ENCODE measurements around the gene EEPD1. TPM values are rescaled to one million over a fixed set of nuclear protein-coding genes. Genes with fewer than 3 reads are reported as not detected.

The EEPD1 gene
- total RNA-seq, 1 donor from 2014 or later, result 14.0 TPM

DNA sequence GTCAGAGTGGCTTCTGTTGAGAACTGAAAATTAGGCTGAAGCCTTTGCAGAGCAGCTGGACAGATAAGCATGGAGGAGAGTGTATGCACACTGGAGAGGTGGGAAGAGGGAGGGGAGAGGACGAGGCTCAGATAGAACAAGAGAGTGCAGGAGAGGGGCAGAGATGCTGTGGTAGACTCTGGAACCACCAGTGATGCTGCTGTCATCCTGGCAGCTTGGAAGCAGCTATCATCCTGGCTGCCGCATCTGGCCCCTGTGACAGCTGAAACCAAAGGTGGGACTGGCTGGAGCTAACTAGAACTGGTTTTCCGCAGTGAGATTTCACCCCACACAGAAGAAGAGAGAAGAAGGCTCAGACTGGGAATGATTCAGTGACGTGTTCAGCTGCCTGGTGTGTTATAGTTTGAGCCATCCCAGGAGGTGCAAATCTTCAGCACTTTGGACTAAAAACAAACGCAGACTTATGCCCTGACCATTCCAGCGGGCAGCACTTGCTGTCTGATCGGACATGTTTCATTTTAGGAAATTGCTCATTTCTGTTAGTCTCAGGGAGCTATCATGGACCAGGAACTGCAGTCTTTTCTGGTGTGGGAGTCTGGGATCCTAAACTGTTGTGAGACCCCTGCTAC lies 38.4 kb downstream of the EEPD1 start:
- no peaks in the 10 kb centered on the region for H3K36me3 ChIP-seq
- TF ChIP-seq, protein P1, sequence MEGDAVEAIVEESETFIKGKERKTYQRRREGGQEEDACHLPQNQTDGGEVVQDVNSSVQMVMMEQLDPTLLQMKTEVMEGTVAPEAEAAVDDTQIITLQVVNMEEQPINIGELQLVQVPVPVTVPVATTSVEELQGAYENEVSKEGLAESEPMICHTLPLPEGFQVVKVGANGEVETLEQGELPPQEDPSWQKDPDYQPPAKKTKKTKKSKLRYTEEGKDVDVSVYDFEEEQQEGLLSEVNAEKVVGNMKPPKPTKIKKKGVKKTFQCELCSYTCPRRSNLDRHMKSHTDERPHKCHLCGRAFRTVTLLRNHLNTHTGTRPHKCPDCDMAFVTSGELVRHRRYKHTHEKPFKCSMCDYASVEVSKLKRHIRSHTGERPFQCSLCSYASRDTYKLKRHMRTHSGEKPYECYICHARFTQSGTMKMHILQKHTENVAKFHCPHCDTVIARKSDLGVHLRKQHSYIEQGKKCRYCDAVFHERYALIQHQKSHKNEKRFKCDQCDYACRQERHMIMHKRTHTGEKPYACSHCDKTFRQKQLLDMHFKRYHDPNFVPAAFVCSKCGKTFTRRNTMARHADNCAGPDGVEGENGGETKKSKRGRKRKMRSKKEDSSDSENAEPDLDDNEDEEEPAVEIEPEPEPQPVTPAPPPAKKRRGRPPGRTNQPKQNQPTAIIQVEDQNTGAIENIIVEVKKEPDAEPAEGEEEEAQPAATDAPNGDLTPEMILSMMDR (IDR thresholded peaks at IDR 0.05), result no peak
- H3K4me1 ChIP-seq, result no peaks in the 10 kb centered on the region
- DNase-seq (ENCODE audit: low spot score in 2 of 2), result no peak
- H3K9me3 ChIP-seq, result no peaks in the 10 kb centered on the region
- H3K27me3 ChIP-seq, result no peaks in the 10 kb centered on the region
- H3K27ac ChIP-seq, result no peak overlapping the region
- no peak overlapping the region for H3K4me3 ChIP-seq
- intact Hi-C loops (cut with DNase I), result no loop called here

DNA sequence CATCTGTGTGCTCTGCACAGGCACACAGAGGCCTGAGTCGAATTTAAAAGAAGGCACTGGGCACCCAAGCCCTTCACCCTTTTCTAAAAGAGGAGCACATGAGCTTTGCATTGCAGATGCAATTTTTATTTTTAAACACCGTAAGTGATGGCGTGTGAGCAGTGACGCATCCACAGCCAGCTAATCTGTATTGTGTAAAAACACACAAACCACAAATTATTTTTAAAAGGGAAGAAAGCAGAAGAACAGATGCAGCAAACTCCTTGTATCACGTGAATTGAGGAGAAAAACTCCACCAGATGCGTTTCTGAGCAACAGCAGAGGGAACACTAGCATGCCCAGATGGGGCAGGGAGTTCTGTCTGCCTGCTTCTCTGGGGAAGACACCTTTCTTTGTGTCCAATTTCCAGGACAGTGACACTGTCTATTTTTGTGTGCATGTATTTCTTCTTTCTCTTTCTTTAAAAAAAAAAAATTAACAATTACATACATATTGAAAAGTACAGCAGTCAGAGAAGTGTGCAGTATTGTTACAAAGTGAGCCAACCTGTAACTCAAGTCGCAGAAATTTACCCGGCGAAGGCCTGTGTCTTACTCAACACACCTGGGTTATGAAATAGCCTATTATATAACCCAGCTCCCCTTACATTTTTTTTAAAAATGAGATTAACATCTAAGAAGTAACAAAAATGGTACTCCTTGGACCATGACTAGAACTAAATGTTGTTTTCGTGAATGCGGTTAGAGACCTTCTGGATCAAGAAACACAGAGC lies 39.2 kb downstream of the EEPD1 start:
- Histone ChIP-seq H3K27ac (no peak overlapping the region), H3K4me1 (no peaks in the 10 kb centered on the region), H3K36me3 (no peaks in the 10 kb centered on the region), H3K4me3 (no peak overlapping the region), H3K9me3 (no peaks in the 10 kb centered on the region), H3K27me3 (no peaks in the 10 kb centered on the region)
- TF ChIP-seq, protein P1 (IDR thresholded peaks at IDR 0.05), result no peak
- no peak for DNase-seq (ENCODE audit: low spot score in 2 of 2)
- intact Hi-C loops (cut with DNase I), result no loop called here

DNA sequence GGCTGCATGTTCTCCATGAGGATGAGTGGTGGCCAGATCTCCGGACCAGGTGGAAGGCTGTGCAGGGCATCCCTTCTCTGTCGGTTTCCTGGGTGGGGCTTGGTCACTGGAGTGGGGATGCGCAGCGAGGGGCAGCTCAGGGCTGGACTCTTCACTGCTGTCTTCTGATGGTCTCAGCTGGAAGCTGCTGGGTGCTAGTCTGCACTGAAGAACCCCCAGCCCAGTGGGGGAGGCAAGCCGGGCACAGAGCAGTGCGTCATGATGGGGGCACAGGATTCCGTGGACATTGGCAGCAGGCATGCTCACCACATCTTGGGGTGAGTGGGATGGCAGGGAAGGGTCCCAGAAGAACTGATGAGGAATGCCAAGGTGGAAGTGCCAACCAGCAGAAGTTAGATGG lies 39.8 kb downstream of the EEPD1 start:
- no peak overlapping the region for H3K4me3 ChIP-seq
- DNase-seq (ENCODE audit: low spot score in 2 of 2), result no peak
- no peaks in the 10 kb centered on the region for H3K27me3 ChIP-seq
- intact Hi-C loops (cut with DNase I), result no loop called here
- no peaks in the 10 kb centered on the region for H3K9me3 ChIP-seq
- H3K4me1 ChIP-seq, result no peaks in the 10 kb centered on the region
- H3K27ac ChIP-seq, result no peak overlapping the region
- no peaks in the 10 kb centered on the region for H3K36me3 ChIP-seq
- TF ChIP-seq, protein P1 (IDR thresholded peaks at IDR 0.05), result no peak

DNA sequence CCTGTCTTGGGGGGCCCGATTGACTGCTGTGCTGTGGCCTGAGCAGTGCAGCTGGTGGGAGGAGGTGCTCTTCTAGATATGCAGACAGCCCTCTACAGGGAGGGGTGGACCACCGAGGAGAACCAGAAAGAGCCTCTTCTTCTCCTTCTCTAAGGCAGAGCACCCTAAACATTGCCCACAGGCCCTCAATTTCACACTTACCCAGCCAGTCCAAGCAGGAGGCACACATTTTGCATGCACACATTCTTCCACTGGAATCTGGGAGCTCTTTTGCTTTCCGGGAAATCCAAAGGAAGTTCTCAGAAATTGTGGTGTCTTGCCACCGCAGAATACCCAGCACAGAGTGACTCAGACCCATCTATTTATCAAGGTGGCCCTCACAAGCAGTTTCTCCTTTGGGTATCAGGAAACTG lies 45.8 kb downstream of the EEPD1 start:
- H3K27me3 ChIP-seq, result no peaks in the 10 kb centered on the region
- no peak overlapping the region for H3K27ac ChIP-seq
- H3K9me3 ChIP-seq, result no peaks in the 10 kb centered on the region
- intact Hi-C loops (cut with DNase I), result no loop called here
- H3K36me3 ChIP-seq, result no peaks in the 10 kb centered on the region
- TF ChIP-seq, protein P1 (IDR thresholded peaks at IDR 0.05), result no peak
- no peak for DNase-seq (ENCODE audit: low spot score in 2 of 2)
- H3K4me1 ChIP-seq, result peaks cover 0 to 6% of the 10 kb centered on the region in 2 donors
- no peak overlapping the region for H3K4me3 ChIP-seq

DNA sequence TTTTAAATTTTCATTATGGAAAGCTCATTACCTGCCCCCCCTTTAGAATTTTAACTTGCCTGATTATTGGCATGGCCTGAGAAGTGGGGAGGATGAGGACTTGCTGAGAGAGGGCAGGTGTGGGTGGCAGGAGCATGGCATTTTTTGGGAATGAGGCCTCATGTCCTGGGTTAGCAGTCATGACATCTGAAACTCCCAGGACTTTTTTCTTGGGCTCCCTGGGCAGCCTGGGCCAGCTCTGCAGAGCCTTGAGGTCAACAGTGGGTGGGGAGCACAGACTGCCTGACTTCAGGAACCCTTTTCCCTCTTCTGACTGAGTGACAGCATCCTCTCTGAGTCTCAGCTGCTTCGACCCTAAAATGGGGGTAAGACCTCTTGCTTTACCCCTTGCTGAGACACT lies 46.3 kb downstream of the EEPD1 start:
- TF ChIP-seq, protein P1 (IDR thresholded peaks at IDR 0.05), result no peak
- no peak overlapping the region for H3K4me3 ChIP-seq
- no peaks in the 10 kb centered on the region for H3K36me3 ChIP-seq
- peaks cover 0 to 6% of the 10 kb centered on the region in 2 donors for H3K4me1 ChIP-seq
- DNase-seq (ENCODE audit: low spot score in 2 of 2), result no peak
- no peaks in the 10 kb centered on the region for H3K9me3 ChIP-seq
- no peak overlapping the region for H3K27ac ChIP-seq
- intact Hi-C loops (cut with DNase I), result no loop called here
- H3K27me3 ChIP-seq, result no peaks in the 10 kb centered on the region
